ENCODE data around the gene ATP5F1D.
A peak's percentile ranks its signal among the peaks of the same experiment; 100 is the strongest.
"Not testable (repeated sequence)": the region's sequence is repeated elsewhere in the genome, so short reads cannot be mapped to it uniquely, and the experiment has no call there.

Gene ATP5F1D

DNA sequence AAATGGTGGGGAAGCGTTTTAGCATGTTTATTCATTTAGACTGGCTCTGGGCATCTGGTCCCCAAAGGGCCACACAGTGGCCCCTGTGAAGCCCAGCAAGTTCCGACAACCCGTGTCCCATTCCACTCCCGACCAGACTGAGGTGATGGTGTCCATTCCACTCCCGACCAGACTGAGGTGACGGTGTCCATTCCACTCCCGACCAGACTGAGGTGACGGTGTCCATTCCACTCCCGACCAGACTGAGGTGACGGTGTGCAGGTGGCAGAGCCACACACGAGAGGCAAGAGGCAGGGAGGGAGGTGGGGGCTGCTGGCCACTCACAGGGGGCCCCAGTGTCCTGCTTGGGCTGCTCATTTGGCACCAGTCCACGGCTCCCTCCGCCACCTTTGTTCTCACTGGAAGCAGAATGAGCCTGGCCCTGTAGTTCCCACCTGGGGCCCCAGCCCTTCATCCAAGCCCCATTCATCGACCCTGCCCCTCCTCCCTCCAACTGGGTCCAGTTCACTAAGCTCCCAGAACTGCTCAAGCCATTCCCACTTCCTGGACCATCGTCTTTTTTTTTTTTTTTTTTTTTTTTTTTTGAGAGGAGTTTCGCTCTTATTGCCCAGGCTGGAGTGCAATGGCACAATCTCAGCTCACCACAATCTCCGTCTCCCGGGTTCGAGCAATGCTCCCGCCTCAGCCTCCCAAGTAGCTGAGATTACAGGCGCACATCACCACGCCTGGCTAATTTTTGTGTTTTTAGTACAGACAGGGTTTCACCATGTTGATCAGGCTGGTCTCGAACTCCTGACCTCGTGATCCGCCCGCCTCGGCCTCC lies 4.9 kb downstream of the ATP5F1D start:
- H3K4me1 ChIP-seq (ENCODE audit: control insufficient read depth, insufficient read depth, low read length) = peaks cover 41% of the 10 kb centered on the region
- not testable (repeated sequence) for H3K4me3 ChIP-seq (ENCODE audit: low read length); H3K36me3 ChIP-seq (ENCODE audit: control insufficient read depth, insufficient read depth, low read length, severe bottlenecking); H3K9me3 ChIP-seq (ENCODE audit: control insufficient read depth, low read length); H3K9ac ChIP-seq (ENCODE audit: low read length); DNase-seq (ENCODE audit: low read depth); H3K27me3 ChIP-seq (replicated peaks; ENCODE audit: control insufficient read depth, insufficient read depth, low read length)

DNA sequence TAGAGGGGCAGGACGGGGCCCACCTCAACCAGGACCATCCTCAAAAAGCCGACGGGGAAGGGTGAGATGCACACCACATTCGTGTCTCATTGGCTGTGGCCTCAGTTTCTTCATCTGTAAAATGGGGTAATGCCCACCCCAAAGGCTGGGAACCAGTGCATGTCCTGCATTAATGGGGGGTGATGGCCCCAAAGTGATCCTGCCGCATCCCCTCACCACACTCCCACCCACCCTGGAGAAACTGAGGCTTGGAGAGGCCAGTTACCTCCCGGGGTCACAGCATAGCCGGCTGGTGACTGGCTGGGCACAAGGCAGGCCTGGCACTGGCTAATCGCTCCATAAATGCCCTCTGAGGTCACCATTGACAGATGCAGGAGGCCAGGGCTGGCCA lies 6.2 kb downstream of the ATP5F1D start:
- no peak for DNase-seq (ENCODE audit: low read depth)
- H3K9me3 ChIP-seq (ENCODE audit: control insufficient read depth, low read length) = no peaks in the 10 kb centered on the region
- peak overlapping the region; percentile 68 for H3K4me3 ChIP-seq (ENCODE audit: low read length)
- H3K36me3 ChIP-seq (ENCODE audit: control insufficient read depth, insufficient read depth, low read length, severe bottlenecking) = peaks cover 6% of the 10 kb centered on the region
- no peaks in the 10 kb centered on the region for H3K27me3 ChIP-seq (replicated peaks; ENCODE audit: control insufficient read depth, insufficient read depth, low read length)
- H3K9ac ChIP-seq (ENCODE audit: low read length) = peak overlapping the region; percentile 80
- peaks cover 34% of the 10 kb centered on the region for H3K4me1 ChIP-seq (ENCODE audit: control insufficient read depth, insufficient read depth, low read length)

DNA sequence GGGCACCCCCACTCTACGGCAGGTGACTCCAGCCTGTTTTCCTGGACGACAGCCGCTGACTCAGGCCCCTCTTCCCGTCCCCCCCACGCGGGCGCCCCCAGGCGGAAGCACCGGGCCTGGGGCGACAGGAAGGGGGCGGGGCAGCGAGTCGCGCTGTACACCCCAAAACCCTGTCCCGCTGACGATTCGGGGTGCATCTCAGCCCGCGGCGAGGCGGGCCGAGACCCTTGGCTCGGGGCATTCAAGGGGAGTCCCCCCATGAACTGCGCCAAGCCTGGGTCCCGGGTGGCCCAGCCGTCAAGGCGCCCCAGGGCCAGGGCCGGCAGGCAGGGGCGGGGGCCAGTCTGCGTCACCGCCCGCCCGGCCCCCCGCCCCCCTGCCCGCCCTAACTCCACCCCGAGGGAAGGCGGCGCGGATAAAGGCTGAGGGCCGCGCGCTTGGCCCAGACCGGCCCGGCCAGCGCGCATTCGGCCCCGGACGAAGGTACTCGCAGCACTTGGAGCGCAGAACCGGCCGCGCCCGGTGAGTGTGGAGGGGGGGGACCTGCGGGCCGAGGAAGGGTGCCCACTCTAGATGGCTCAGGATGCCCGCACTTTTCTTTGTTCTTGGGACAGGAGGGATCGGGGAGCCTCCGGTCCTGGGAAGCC lies 6.7 kb downstream of the ATP5F1D start, which contains the start of gene MIDN:
Gene MIDN (plus strand): TSS at position 445 of the 647 bp plus-strand sequence. CDS start 1,714 bp downstream, outside the sequence.
- Histone ChIP-seq H3K9me3 (ENCODE audit: control insufficient read depth, low read length) (no peaks in the 10 kb centered on the region), H3K36me3 (ENCODE audit: control insufficient read depth, insufficient read depth, low read length, severe bottlenecking) (peaks cover 6% of the 10 kb centered on the region), H3K4me3 (ENCODE audit: low read length) (peak within 1 kb of the TSS; percentile 81), H3K4me1 (ENCODE audit: control insufficient read depth, insufficient read depth, low read length) (peaks cover 29% of the 10 kb centered on the region), H3K27me3 (replicated peaks; ENCODE audit: control insufficient read depth, insufficient read depth, low read length) (no peaks in the 10 kb centered on the region), H3K9ac (ENCODE audit: low read length) (peak within 1 kb of the TSS; percentile 89)
- DNase-seq (ENCODE audit: low read depth) = peak; percentile 92

DNA sequence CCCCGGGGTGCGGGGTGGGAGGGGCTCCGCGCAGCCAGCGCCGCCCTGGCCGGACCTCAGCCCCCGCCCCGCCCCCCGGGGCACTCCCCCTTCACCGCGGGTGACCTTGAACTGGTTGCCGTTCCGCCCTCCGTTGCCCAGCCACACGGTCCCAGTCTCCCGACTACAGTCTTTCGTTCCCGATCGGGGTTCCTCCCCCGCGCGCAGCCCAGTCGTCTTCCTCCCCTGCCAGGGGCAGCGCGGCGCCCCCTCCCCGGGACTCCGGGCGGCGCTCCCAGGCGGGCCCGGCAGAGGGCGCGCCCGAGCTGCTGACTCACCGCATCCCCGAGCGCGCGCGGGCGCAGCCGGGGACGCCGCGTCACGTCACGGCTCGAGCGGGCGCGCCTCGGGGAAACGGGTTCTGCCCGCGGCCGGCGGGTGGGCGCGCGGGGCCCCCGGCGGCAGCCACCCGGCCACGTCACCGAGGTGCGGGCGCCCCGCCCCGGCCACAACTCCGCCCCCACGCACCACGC lies 7.3 kb downstream of the ATP5F1D start:
- H3K4me1 ChIP-seq (ENCODE audit: control insufficient read depth, insufficient read depth, low read length) = peaks cover 28% of the 10 kb centered on the region
- H3K4me3 ChIP-seq (ENCODE audit: low read length) = peak overlapping the region; percentile 81
- no peaks in the 10 kb centered on the region for H3K27me3 ChIP-seq (replicated peaks; ENCODE audit: control insufficient read depth, insufficient read depth, low read length)
- peaks cover 7% of the 10 kb centered on the region for H3K36me3 ChIP-seq (ENCODE audit: control insufficient read depth, insufficient read depth, low read length, severe bottlenecking)
- peak overlapping the region; percentile 89 for H3K9ac ChIP-seq (ENCODE audit: low read length)
- H3K9me3 ChIP-seq (ENCODE audit: control insufficient read depth, low read length) = no peaks in the 10 kb centered on the region
- DNase-seq (ENCODE audit: low read depth) = peak; percentile 92

DNA sequence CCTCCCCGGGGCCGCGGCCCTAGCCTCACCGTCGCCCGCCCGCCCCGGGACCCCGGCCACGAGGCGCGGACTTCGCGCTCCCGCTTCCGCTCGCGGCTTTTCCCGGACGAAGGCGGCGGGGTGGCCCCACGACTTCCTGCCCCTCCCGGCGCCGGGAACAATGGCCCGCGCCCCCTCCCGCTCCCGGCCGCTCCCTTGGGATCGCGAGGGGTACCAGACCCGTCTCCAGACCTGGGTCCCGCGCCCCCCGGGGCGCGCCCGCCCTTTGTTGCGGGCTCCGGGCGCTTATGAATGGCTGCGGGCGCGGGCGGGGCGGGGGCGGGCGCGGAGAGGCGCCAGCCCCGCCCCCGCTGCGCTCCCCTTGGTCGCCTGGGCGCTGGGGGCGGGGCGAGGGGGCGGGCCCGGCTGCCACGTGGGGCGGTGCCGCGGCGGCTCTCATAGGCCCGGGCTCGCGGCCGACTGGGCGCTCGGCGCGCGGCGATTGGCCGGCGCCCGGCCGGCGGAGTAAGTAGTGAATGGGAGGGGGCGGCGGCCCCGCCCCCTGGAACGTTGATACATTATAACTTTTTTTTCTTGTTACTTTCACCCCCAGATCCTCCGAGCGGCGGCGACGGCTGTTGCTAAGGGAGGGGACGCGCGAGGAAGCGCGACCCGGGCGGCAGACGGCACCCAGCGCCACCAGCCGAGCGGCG lies 7.9 kb downstream of the ATP5F1D start:
- Histone ChIP-seq H3K4me1 (ENCODE audit: control insufficient read depth, insufficient read depth, low read length) (peaks cover 29% of the 10 kb centered on the region), H3K27me3 (replicated peaks; ENCODE audit: control insufficient read depth, insufficient read depth, low read length) (no peaks in the 10 kb centered on the region), H3K9ac (ENCODE audit: low read length) (peak overlapping the region; percentile 97), H3K36me3 (ENCODE audit: control insufficient read depth, insufficient read depth, low read length, severe bottlenecking) (peaks cover 13% of the 10 kb centered on the region), H3K4me3 (ENCODE audit: low read length) (peak overlapping the region; percentile 88), H3K9me3 (ENCODE audit: control insufficient read depth, low read length) (no peaks in the 10 kb centered on the region)
- peak; percentile 98 for DNase-seq (ENCODE audit: low read depth)

DNA sequence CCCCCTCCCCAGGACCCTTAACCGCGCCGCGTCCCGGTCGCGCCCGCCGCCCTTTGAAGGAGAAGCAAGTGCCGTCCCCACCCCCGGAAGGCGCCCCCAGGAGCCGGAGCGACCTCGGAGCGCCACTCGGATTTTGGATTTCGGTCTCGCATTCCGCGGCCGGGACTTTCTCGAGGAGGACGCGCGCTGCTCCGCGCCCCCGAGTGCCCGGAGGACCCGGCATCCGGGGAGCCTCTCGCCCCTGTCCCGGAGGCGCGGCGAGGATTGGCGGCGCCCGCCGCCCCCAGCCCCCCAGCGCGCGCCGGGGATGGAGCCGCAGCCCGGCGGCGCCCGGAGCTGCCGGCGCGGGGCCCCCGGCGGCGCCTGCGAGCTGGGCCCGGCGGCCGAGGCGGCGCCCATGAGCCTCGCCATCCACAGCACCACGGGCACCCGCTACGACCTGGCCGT lies 8.5 kb downstream of the ATP5F1D start:
- DNase-seq (ENCODE audit: low read depth) = no peak
- H3K27me3 ChIP-seq (replicated peaks; ENCODE audit: control insufficient read depth, insufficient read depth, low read length) = no peaks in the 10 kb centered on the region
- H3K4me3 ChIP-seq (ENCODE audit: low read length) = peak overlapping the region; percentile 88
- peaks cover 19% of the 10 kb centered on the region for H3K36me3 ChIP-seq (ENCODE audit: control insufficient read depth, insufficient read depth, low read length, severe bottlenecking)
- H3K4me1 ChIP-seq (ENCODE audit: control insufficient read depth, insufficient read depth, low read length) = peaks cover 29% of the 10 kb centered on the region
- peak overlapping the region; percentile 97 for H3K9ac ChIP-seq (ENCODE audit: low read length)
- no peaks in the 10 kb centered on the region for H3K9me3 ChIP-seq (ENCODE audit: control insufficient read depth, low read length)

DNA sequence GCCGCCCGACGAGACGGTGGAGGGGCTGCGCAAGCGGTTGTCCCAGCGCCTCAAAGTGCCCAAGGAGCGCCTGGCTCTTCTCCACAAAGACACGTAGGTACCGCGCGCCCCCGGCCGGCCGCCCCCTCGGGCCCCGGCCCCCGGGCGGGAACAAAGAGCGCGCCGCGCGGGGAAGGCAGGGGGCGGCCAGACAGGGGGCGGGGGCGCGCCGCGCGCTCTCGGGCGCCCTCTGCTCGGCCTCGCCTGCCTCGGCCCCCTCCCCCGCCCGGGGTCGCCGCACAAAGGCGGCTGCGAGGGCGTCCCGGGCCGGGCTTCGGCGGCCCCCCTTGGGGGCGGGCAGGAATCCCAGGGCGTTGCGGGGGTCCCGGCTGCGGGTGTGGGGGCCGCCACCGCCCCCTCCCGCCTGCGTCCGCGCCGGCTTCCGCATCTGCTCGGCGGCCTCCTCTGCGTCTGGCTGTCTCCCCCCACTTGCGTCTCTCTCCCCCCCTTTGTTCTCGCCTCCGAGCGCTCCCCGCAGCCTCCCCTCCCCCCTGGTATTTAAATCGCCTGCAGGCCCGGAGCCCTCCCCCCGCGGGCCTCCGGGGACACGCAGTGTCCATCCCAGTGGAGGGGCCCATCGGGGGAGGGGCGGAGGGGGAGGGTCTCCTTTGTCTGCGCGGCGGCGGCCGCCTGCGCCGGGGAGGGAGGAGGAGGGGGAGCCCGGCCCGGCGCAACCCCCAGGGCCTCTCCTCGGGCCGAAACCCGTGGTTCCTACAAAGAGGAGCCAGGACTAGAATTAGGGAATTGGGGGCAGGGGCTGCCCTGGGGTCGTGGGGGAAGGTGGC lies 9.1 kb downstream of the ATP5F1D start:
- DNase-seq (ENCODE audit: low read depth) = peak; percentile 64
- Histone ChIP-seq H3K4me1 (ENCODE audit: control insufficient read depth, insufficient read depth, low read length) (peaks cover 30% of the 10 kb centered on the region), H3K27me3 (replicated peaks; ENCODE audit: control insufficient read depth, insufficient read depth, low read length) (no peaks in the 10 kb centered on the region), H3K36me3 (ENCODE audit: control insufficient read depth, insufficient read depth, low read length, severe bottlenecking) (peaks cover 25% of the 10 kb centered on the region), H3K4me3 (ENCODE audit: low read length) (peak overlapping the region; percentile 88), H3K9me3 (ENCODE audit: control insufficient read depth, low read length) (no peaks in the 10 kb centered on the region), H3K9ac (ENCODE audit: low read length) (peak overlapping the region; percentile 97)

DNA sequence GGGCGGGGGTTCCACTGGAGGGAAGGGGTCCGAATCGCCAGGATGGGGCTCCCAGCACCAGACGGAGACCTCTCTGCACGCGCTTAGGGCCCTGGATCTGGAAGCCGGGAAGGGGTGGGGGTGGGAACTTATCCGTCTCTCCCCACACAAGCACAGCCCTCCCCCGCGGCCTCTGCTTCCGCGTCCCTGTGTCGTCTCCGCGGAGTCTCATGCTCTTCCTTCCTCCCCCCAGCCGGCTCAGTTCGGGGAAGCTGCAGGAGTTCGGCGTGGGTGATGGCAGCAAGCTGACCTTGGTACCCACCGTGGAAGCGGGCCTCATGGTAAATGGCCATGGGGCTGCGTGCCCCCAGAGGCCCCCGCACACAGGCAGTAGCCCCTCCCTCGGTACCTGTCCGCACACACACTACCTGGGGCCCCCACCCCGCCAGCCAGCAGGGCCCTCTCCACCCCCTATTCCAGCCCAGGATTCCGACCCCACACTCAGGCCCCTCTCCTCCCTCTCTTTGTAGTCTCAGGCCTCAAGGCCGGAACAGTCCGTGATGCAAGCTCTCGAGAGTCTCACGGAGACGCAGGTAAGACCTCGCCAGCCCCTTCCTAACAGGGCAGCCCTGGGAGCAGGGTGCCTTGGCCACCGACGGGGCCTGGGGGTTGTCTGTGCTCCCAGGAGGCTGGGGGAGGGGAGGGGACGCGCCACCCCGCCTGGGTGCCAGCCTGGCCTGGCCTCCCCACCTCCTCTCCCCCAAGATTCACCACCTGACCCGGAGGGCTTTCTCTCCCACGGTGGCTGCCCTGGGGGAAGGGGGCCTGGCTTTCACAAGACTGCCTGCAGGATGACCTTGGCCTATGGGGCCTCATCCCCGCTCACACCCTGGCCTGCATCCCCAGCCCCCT lies 10.0 kb downstream of the ATP5F1D start:
- no peaks in the 10 kb centered on the region for H3K27me3 ChIP-seq (replicated peaks; ENCODE audit: control insufficient read depth, insufficient read depth, low read length)

DNA sequence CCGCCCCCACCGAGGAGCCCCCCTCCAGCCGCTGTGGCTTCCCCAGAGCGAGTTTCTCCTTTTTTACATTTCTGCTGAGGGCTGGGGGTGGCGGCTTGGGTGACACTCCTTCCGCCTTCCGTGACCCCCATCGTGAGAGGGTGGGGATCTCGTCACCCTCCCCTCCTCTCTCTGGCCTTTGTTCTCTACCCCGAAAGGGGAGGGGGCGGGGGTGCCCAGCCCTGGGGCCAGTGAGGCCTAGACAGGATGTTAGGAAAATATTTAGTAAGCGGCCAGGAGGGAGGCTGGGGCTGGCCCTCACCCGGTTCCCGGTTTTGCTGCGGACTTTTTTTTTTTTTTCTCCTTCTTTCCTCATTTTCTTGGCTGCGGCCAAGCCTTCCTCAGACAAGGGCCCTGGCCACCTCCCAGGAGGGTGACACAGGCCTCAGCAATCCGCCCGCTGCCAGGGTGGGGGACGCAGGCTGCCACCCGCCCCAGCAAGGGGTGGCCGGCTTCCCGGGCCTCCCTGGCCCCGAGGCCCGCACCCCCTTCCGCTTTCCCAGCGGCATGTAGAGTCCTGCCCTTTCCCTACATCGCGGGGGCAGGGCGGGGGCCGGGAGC lies 10.8 kb downstream of the ATP5F1D start:
- Histone ChIP-seq H3K9me3 (ENCODE audit: control insufficient read depth, low read length) (no peaks in the 10 kb centered on the region), H3K9ac (ENCODE audit: low read length) (peak overlapping the region; percentile 97), H3K4me3 (ENCODE audit: low read length) (peak overlapping the region; percentile 88), H3K4me1 (ENCODE audit: control insufficient read depth, insufficient read depth, low read length) (peaks cover 40% of the 10 kb centered on the region), H3K27me3 (replicated peaks; ENCODE audit: control insufficient read depth, insufficient read depth, low read length) (no peaks in the 10 kb centered on the region), H3K36me3 (ENCODE audit: control insufficient read depth, insufficient read depth, low read length, severe bottlenecking) (peaks cover 41% of the 10 kb centered on the region)
- peak; percentile 94 for DNase-seq (ENCODE audit: low read depth)

More for the DNA sequence above, 10.0 kb downstream of the ATP5F1D start:
- Histone ChIP-seq H3K9ac (ENCODE audit: low read length) (peak overlapping the region; percentile 97), H3K36me3 (ENCODE audit: control insufficient read depth, insufficient read depth, low read length, severe bottlenecking) (peaks cover 34% of the 10 kb centered on the region), H3K9me3 (ENCODE audit: control insufficient read depth, low read length) (no peaks in the 10 kb centered on the region), H3K4me1 (ENCODE audit: control insufficient read depth, insufficient read depth, low read length) (peaks cover 34% of the 10 kb centered on the region), H3K4me3 (ENCODE audit: low read length) (peak overlapping the region; percentile 88)
- DNase-seq (ENCODE audit: low read depth) = peak; percentile 70

Data from adipocyte (in vitro differentiated cells).